Mucosa of descending colon (tissue), 3 donors: Measurements from ENCODE around the gene WASF3. TPM values are rescaled to one million over a fixed set of nuclear protein-coding genes. Genes with fewer than 3 reads are reported as not detected.

Experiments used
- ATAC-seq: fragments of 200-7000 bp; cut with Tn5 transposase; one replicate; pipeline ENCODE4 v1.9.1; 2020; ENCODE audit warnings: mild to moderate bottlenecking, moderate library complexity
- DNase-seq, 3 donors: peaks; one replicate each; pipeline ENCODE4 v3.0.0-alpha.2; 2020
- H3K36me3 ChIP-seq: fragments of 200-600 bp; one replicate; pipeline ENCODE4 v1.8.0; 2021; ENCODE audit warnings: low read depth, mild to moderate bottlenecking
- H3K4me1 ChIP-seq: fragments of 200-600 bp; one replicate; pipeline ENCODE4 v1.8.0; 2021; ENCODE audit warnings: low read depth, mild to moderate bottlenecking
- H3K4me3 ChIP-seq: fragments of 200-600 bp; one replicate; pipeline ENCODE4 v1.8.0; 2021; ENCODE audit warnings: mild to moderate bottlenecking
- H3K9me3 ChIP-seq: fragments of 200-600 bp; one replicate; pipeline ENCODE4 v1.8.0; 2021; ENCODE audit warnings: mild to moderate bottlenecking
- CTCF ChIP-seq: fragments of 200-600 bp; IDR thresholded peaks from one replicate; pipeline ENCODE4 v1.8.0; 2022; ENCODE audit warnings: antibody characterized with exemption, mild to moderate bottlenecking
- intact Hi-C, 2 donors: fragments of 100-400 bp; cut with DNase I in 1 of 2; cut with micrococcal nuclease in 1 of 2; formaldehyde crosslinking; loops; one replicate each; pipeline versions ENCODE4 v1.11.0 to v1.11.1; 2022; cut with DNase I, micrococcal nuclease
- total RNA-seq, 3 donors: library from RNA; stranded (reverse); fragmentation: NEBNext Ultra II Directional in 2 of 3; extraction: Animal tissue kit (Norgen Biotek cat#: 25700) in 2 of 3; gene quantifications; one replicate each; pipeline versions ENCODE4 v1.2.1 to v1.2.4, GENCODE V29; 2021 to 2023
- donor health status: DM: no; HTN: no; CAD: no; lungs with moderate emphysema.
- donor health status: DM: no; HTN: no; CAD: no.
- donor health status: DM: no; HTN: yes; CAD: no.

Gene WASF3
- total RNA-seq, 3 donors from 2014 or later: 1.4 to 18.4 (median 4.4) TPM

GRCh38 chr13:26711211-26711610, 153.7 kb downstream of the WASF3 start:
- Histone ChIP-seq H3K9me3 (no peaks in the 10 kb centered on the region), H3K4me3 (no peak overlapping the region), H3K4me1 (no peaks in the 10 kb centered on the region), H3K36me3 (no peaks in the 10 kb centered on the region)
- intact Hi-C loops: no loop called here
- ATAC-seq (no peak), DNase-seq (no peak)
- no peak for TF ChIP-seq CTCF

- intact Hi-C loops: no loop called here
- no peak overlapping the region for H3K4me3 ChIP-seq
- H3K36me3 ChIP-seq: no peaks in the 10 kb centered on the region
- DNase-seq (no peak), ATAC-seq (no peak)
- no peaks in the 10 kb centered on the region for H3K4me1 ChIP-seq
- H3K9me3 ChIP-seq: no peaks in the 10 kb centered on the region
- TF ChIP-seq CTCF: no peak
Measured at GRCh38 chr13:26713341-26713740, 155.9 kb downstream of the WASF3 start.

- Histone ChIP-seq H3K9me3 (no peaks in the 10 kb centered on the region), H3K4me3 (no peak overlapping the region), H3K4me1 (no peaks in the 10 kb centered on the region), H3K36me3 (no peaks in the 10 kb centered on the region)
- intact Hi-C loops: no loop called here
- DNase-seq: no peak
- ATAC-seq: no peak
- no peak for TF ChIP-seq CTCF
Measured at GRCh38 chr13:26716984-26717383, 159.5 kb downstream of the WASF3 start.

- intact Hi-C loops: no loop called here
- Histone ChIP-seq H3K4me1 (no peaks in the 10 kb centered on the region), H3K4me3 (no peak overlapping the region), H3K9me3 (no peaks in the 10 kb centered on the region), H3K36me3 (no peaks in the 10 kb centered on the region)
- ATAC-seq (no peak), DNase-seq (no peak)
- TF ChIP-seq CTCF: no peak
Measured at GRCh38 chr13:26718146-26718545, 160.7 kb downstream of the WASF3 start.

GRCh38 chr13:26718872-26719271, 161.4 kb downstream of the WASF3 start:
- Histone ChIP-seq H3K4me1 (no peaks in the 10 kb centered on the region), H3K9me3 (no peaks in the 10 kb centered on the region), H3K4me3 (no peak overlapping the region), H3K36me3 (no peaks in the 10 kb centered on the region)
- intact Hi-C loops: no loop called here
- TF ChIP-seq CTCF: no peak
- DNase-seq (no peak), ATAC-seq (no peak)

GRCh38 chr13:26719356-26719945, 162.0 kb downstream of the WASF3 start:
- no peak for TF ChIP-seq CTCF
- Histone ChIP-seq H3K9me3 (no peaks in the 10 kb centered on the region), H3K36me3 (no peaks in the 10 kb centered on the region), H3K4me3 (no peak overlapping the region), H3K4me1 (no peaks in the 10 kb centered on the region)
- no peak for ATAC-seq
- DNase-seq: no peak
- intact Hi-C loops: no loop called here
